SH-SY5Y (cell line): Measurements from ENCODE around the gene HOXB6.

Experiments
- GATA2 ChIP-seq: IDR thresholded peaks from 2 replicates; pipeline ENCODE4 v1.6.1; 2011; ENCODE audit warnings: mild to moderate bottlenecking, low read depth, low read length
- GATA3 ChIP-seq: IDR thresholded peaks from 2 replicates; pipeline ENCODE4 v1.6.1; 2011; ENCODE audit warnings: low read depth, mild to moderate bottlenecking, low read length, moderate library complexity

GRCh38 chr17:48554412-48555257 lies 50.2 kb downstream of the HOXB6 start:
- TF ChIP-seq GATA2 (no peak), GATA3 (no peak)
